ENCODE results near the gene OR2L3. TPM values are rescaled to one million over a fixed set of nuclear protein-coding genes. Genes with fewer than 3 reads are reported as not detected.

Gene OR2L3
- total and polyA plus RNA-seq, 2 of the 4 experiments (the other 2 are of a cell fraction): not detected

DNA sequence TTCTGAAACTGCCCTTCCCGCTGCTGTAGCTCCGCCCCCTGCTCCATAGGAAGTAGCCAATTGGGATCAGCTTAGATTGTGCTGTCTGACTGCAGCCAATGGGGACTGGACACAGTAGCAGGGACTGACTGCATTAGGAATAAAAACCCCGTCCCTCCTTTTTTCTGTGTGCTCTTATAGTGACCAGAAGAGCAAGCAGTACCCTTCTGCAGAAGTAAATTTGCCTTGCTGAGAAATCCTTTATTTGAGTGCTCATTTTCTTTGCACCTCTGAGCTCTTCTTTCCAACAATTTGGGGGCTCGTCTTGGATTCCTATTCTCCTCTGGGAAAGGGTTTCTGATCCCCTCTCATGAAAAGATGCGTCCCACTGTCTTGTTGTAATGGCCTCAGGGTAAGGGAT, 64.5 kb downstream of the OR2L3 start:
- H3K9ac ChIP-seq (ENCODE audit: low read depth, low read length): no peak overlapping the region
- H2AK9ac ChIP-seq (replicated peaks; ENCODE audit: low read depth, low read length, poor library complexity): no peak overlapping the region
- DNase-seq: no peak
- H3K56ac ChIP-seq (ENCODE audit: extremely low read depth, insufficient read depth, low read length): no peak overlapping the region
- dilution Hi-C loops (cut with HindIII; ENCODE audit: low sequenced_read_pairs, unreplicated experiment) (no loop called here), in situ Hi-C loops (cut with MboI; ENCODE audit: low sequenced_read_pairs) (no loop called here), intact Hi-C loops (cut with micrococcal nuclease) (no loop called here)
- BruUV-seq (replicated peaks): no TSS peak
- no peak overlapping the region for H3K4ac ChIP-seq (ENCODE audit: low read depth, low read length)
- no peak overlapping the region for H4K5ac ChIP-seq (ENCODE audit: low read depth, low read length)
- H3K14ac ChIP-seq (replicated peaks; ENCODE audit: low read depth, low read length): no peak overlapping the region
- no peaks in the 10 kb centered on the region for H4K20me1 ChIP-seq (ENCODE audit: insufficient read depth, low read length)
- H3K9me3 ChIP-seq (ENCODE audit: control insufficient read depth, insufficient read depth, low read length): peaks cover 12% of the 10 kb centered on the region
- ChIA-PET CTCF (no interaction called here), POLR2A (ENCODE audit: unreplicated experiment) (no interaction called here)
- no peaks in the 10 kb centered on the region for H3K9me1 ChIP-seq (ENCODE audit: insufficient read depth, low read length)
- no peak overlapping the region for H2BK15ac ChIP-seq (ENCODE audit: low read depth, low read length)
- no peak overlapping the region for H3K27ac ChIP-seq (ENCODE audit: insufficient read depth, low read length)
- no peak overlapping the region for H4K8ac ChIP-seq (ENCODE audit: low read depth in 2 of 2, low read length in 2 of 2)
- H2BK120ac ChIP-seq (ENCODE audit: low read depth, low read length): no peak overlapping the region
- no peaks in the 10 kb centered on the region for H3K4me1 ChIP-seq (ENCODE audit: control insufficient read depth, insufficient read depth, low read length)
- H3K27me3 ChIP-seq (ENCODE audit: control insufficient read depth, insufficient read depth, low read length): no peaks in the 10 kb centered on the region
- H2BK5ac ChIP-seq (ENCODE audit: low read depth, low read length, poor library complexity, severe bottlenecking): no peak overlapping the region
- no peak overlapping the region for H3K4me2 ChIP-seq (ENCODE audit: low read depth, low read length)
- H3K23ac ChIP-seq (ENCODE audit: low read depth, low read length): no peak overlapping the region
- no peak overlapping the region for H3K18ac ChIP-seq (ENCODE audit: low read depth, low read length)
- H3K36me3 ChIP-seq (ENCODE audit: control insufficient read depth, insufficient read depth, low read length): no peaks in the 10 kb centered on the region
- no peak overlapping the region for H3K4me3 ChIP-seq (ENCODE audit: insufficient read depth, low read depth, low read length)
- WGBS, 2 experiments (ENCODE audit: extremely low coverage in 2 of 2, insufficient read length in 1 of 2): 20% methylated on average over 1 of the region's 5 CpGs; no CpG with 5 or more reads in 1 of the 2 experiments
- no peak overlapping the region for H2AFZ ChIP-seq (replicated peaks; ENCODE audit: low read length, poor library complexity)
- H2BK20ac ChIP-seq (ENCODE audit: low read depth, low read length): no peak overlapping the region
- no peaks in the 10 kb centered on the region for H3K79me1 ChIP-seq (ENCODE audit: low read depth in 1 of 2, low read length in 2 of 2)
- ATAC-seq (ENCODE audit: low read depth): no peak
- no peak overlapping the region for H2AK5ac ChIP-seq (ENCODE audit: low read depth, low read length)
- no peak overlapping the region for H4K91ac ChIP-seq (ENCODE audit: insufficient read depth, low read depth, low read length)
- TF ChIP-seq NFE2L2 (IDR thresholded peaks at IDR 0.05; ENCODE audit: low read depth, low read length) (no peak), FOS (IDR thresholded peaks at IDR 0.05; ENCODE audit: low read depth, low read length) (no peak), RCOR1 (IDR thresholded peaks at IDR 0.05; ENCODE audit: insufficient replicate concordance, low read length) (no peak), CHD1 (IDR thresholded peaks at IDR 0.05; ENCODE audit: low read depth, low read length) (no peak), CTCF (conservative IDR thresholded peaks at IDR 0.05; ENCODE audit: low read depth, low read length) (no peak), BHLHE40 (IDR thresholded peaks at IDR 0.05; ENCODE audit: low read depth, low read length) (no peak), RFX5 (IDR thresholded peaks at IDR 0.05; ENCODE audit: low read depth, low read length) (no peak), MXI1 (IDR thresholded peaks at IDR 0.05; ENCODE audit: borderline replicate concordance, low read depth, low read length) (no peak), CEBPB (IDR thresholded peaks at IDR 0.05; ENCODE audit: low read depth, low read length) (no peak), MAFK (IDR thresholded peaks at IDR 0.05; ENCODE audit: low read depth, low read length) (no peak), RAD21 (IDR thresholded peaks at IDR 0.05; ENCODE audit: low read length) (no peak)
- TF ChIP-seq, protein P1, sequence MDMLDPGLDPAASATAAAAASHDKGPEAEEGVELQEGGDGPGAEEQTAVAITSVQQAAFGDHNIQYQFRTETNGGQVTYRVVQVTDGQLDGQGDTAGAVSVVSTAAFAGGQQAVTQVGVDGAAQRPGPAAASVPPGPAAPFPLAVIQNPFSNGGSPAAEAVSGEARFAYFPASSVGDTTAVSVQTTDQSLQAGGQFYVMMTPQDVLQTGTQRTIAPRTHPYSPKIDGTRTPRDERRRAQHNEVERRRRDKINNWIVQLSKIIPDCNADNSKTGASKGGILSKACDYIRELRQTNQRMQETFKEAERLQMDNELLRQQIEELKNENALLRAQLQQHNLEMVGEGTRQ (IDR thresholded peaks at IDR 0.05; ENCODE audit: low read depth, low read length): no peak

Data from IMR-90 (cell line).